Mucosa of stomach (tissue), 1 donor: ENCODE measurements around the gene PMS1.
"Not testable (repeated sequence)": the region's sequence is repeated elsewhere in the genome, so short reads cannot be mapped to it uniquely, and the experiment has no call there.

Experiments used
- H3K27me3 ChIP-seq: one replicate; pipeline ENCODE4 v1.7.0; 2013; ENCODE audit warnings: mild to moderate bottlenecking, low read length; ENCODE audit not compliant: control insufficient read depth, insufficient read depth
- H3K36me3 ChIP-seq: one replicate; pipeline ENCODE4 v1.7.0; 2013; ENCODE audit warnings: low read length; ENCODE audit not compliant: control insufficient read depth, insufficient read depth
- H3K4me1 ChIP-seq: one replicate; pipeline ENCODE4 v1.7.0; 2013; ENCODE audit warnings: mild to moderate bottlenecking, low read length; ENCODE audit not compliant: control insufficient read depth, insufficient read depth
- H3K4me3 ChIP-seq: one replicate; pipeline ENCODE4 v1.7.0; 2013; ENCODE audit warnings: low read length
- H3K9ac ChIP-seq: one replicate; pipeline ENCODE4 v1.7.0; 2013; ENCODE audit warnings: mild to moderate bottlenecking, low read length, moderate library complexity
- H3K9me3 ChIP-seq: one replicate; pipeline ENCODE4 v1.7.0; 2013; ENCODE audit warnings: mild to moderate bottlenecking, low read length, moderate library complexity; ENCODE audit not compliant: control insufficient read depth
- donor health status: Pancreatic carcinoma.

Gene PMS1

GRCh38 chr2:189873696-189874095 lies 89.4 kb downstream of the PMS1 start:
- Histone ChIP-seq H3K4me1 (no peaks in the 10 kb centered on the region), H3K36me3 (no peaks in the 10 kb centered on the region), H3K4me3 (no peak overlapping the region), H3K9me3 (no peaks in the 10 kb centered on the region), H3K27me3 (no peaks in the 10 kb centered on the region), H3K9ac (no peak overlapping the region)

- H3K9ac ChIP-seq: no peak overlapping the region
- H3K9me3 ChIP-seq: no peaks in the 10 kb centered on the region
- H3K4me1 ChIP-seq: no peaks in the 10 kb centered on the region
- H3K36me3 ChIP-seq: no peaks in the 10 kb centered on the region
- H3K27me3 ChIP-seq: no peaks in the 10 kb centered on the region
- no peak overlapping the region for H3K4me3 ChIP-seq
Measured at GRCh38 chr2:189874586-189875320, 90.5 kb downstream of the PMS1 start.

- Histone ChIP-seq H3K4me3 (no peak overlapping the region), H3K9me3 (no peaks in the 10 kb centered on the region), H3K27me3 (no peaks in the 10 kb centered on the region), H3K9ac (no peak overlapping the region), H3K36me3 (no peaks in the 10 kb centered on the region), H3K4me1 (no peaks in the 10 kb centered on the region)
Measured at GRCh38 chr2:189876271-189876670, 92.0 kb downstream of the PMS1 start.

DNA sequence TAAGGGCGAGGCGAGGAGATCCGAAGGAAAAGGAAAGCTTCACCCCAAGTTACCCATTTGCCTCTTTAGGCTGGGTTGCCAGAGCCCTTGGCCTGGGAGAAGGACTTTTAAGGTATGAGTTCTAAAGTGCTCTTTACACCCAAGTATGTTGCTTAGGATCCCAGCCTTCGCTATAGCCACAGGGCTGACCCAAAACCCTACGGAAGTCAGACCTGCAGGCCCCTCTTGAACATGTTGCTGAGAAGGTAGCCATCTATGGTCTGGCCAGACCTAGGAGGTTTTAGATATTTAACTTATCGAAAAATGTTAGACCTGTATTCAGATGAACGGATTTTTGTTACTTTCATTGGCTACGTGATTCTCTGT lies 95.4 kb downstream of the PMS1 start:
- no peaks in the 10 kb centered on the region for H3K4me1 ChIP-seq
- H3K27me3 ChIP-seq: no peaks in the 10 kb centered on the region
- H3K4me3 ChIP-seq: no peak overlapping the region
- no peak overlapping the region for H3K9ac ChIP-seq
- no peaks in the 10 kb centered on the region for H3K9me3 ChIP-seq
- no peaks in the 10 kb centered on the region for H3K36me3 ChIP-seq

DNA sequence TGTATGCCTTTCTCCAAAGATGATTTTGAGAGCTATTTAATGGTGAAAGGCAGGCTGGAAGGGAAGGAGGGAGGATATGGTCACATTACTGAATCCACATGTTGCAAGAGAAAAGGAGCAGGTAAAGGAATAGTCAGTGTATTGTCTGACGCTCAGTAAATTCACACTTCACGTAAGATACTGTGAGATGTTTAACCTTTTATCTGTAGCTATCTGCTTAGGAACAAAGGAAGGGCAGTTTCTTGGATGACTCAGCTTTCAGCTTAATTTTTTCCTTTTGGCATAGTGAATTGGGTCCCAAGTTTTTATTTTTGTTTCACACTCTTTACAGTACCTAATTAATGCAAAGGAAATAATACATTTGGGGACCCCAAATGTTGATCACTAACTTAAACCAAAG lies 96.2 kb downstream of the PMS1 start:
- Histone ChIP-seq H3K9ac (no peak overlapping the region), H3K4me3 (no peak overlapping the region), H3K36me3 (no peaks in the 10 kb centered on the region), H3K9me3 (no peaks in the 10 kb centered on the region), H3K27me3 (no peaks in the 10 kb centered on the region), H3K4me1 (no peaks in the 10 kb centered on the region)

DNA sequence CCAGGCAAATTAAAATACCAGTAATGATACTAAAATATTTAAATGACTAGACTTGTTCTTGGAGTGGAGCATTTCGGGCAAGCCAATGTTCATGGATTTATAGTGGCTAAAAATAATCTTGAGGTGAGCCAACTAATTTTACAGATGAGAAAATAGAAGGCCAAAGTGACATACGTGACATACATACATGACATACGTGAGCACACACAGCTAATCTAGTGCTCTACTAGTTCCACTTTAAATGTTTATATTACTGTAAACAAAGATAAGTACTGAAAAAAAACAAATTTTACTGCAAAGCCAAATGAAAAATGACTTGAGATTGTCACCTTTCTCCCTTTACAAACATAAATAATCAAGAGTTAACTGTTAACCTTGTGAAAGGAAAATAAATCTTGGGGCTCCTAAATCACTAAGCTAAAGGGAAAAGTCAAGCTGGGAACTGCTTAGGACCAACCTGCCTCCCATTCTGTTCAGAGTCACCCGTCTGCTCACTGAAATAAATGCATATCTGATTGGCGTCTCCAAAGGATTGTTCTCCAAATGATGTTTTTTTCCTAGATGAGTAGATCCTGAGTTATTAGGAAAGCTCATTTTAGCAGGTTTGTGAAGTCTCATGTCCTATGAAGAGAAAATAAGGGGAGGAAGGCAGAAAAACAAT lies 96.7 kb downstream of the PMS1 start:
- Histone ChIP-seq H3K4me1 (no peaks in the 10 kb centered on the region), H3K9ac (no peak overlapping the region), H3K27me3 (no peaks in the 10 kb centered on the region), H3K9me3 (no peaks in the 10 kb centered on the region), H3K36me3 (no peaks in the 10 kb centered on the region), H3K4me3 (no peak overlapping the region)

GRCh38 chr2:189885368-189885767 lies 101.1 kb downstream of the PMS1 start:
- Histone ChIP-seq H3K9ac (no peak overlapping the region), H3K4me3 (no peak overlapping the region), H3K36me3 (no peaks in the 10 kb centered on the region), H3K9me3 (no peaks in the 10 kb centered on the region), H3K4me1 (no peaks in the 10 kb centered on the region), H3K27me3 (no peaks in the 10 kb centered on the region)

GRCh38 chr2:189892546-189893294 lies 108.5 kb downstream of the PMS1 start:
- H3K36me3 ChIP-seq, H3K4me1 ChIP-seq, H3K27me3 ChIP-seq: not testable (repeated sequence)

GRCh38 chr2:189896809-189897208 lies 112.6 kb downstream of the PMS1 start:
- no peak overlapping the region for H3K9ac ChIP-seq
- no peaks in the 10 kb centered on the region for H3K4me1 ChIP-seq
- H3K27me3 ChIP-seq: no peaks in the 10 kb centered on the region
- no peaks in the 10 kb centered on the region for H3K36me3 ChIP-seq
- no peaks in the 10 kb centered on the region for H3K9me3 ChIP-seq
- no peak overlapping the region for H3K4me3 ChIP-seq

More at GRCh38 chr2:189892546-189893294, 108.5 kb downstream of the PMS1 start:
- H3K4me3 ChIP-seq, H3K9me3 ChIP-seq, H3K9ac ChIP-seq: not testable (repeated sequence)

DNA sequence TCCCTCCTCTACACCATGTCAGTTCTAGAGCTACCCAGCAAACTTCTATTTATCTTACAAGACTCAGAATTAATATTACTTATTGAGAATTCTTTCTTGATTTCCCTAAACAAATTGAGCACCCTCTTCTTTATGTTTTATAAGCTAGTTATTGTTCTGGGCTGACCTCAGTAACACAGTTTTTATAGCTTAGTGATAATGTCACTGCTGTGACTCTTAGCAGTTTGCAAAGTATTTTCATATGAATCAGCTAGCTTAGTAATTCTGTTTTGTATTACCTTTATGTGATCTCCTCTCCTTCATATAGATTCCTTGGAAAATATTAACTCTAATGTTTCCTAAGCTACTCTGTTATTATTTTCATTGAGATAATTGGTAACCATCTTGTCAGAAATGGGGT lies 114.9 kb downstream of the PMS1 start:
- H3K4me1 ChIP-seq: no peaks in the 10 kb centered on the region
- H3K36me3 ChIP-seq: no peaks in the 10 kb centered on the region
- H3K9ac ChIP-seq: no peak overlapping the region
- no peaks in the 10 kb centered on the region for H3K27me3 ChIP-seq
- no peak overlapping the region for H3K4me3 ChIP-seq
- no peaks in the 10 kb centered on the region for H3K9me3 ChIP-seq

GRCh38 chr2:189900726-189901125 lies 116.5 kb downstream of the PMS1 start:
- no peak overlapping the region for H3K4me3 ChIP-seq
- H3K27me3 ChIP-seq: no peaks in the 10 kb centered on the region
- no peak overlapping the region for H3K9ac ChIP-seq
- H3K36me3 ChIP-seq: no peaks in the 10 kb centered on the region
- H3K4me1 ChIP-seq: no peaks in the 10 kb centered on the region
- H3K9me3 ChIP-seq: no peaks in the 10 kb centered on the region

DNA sequence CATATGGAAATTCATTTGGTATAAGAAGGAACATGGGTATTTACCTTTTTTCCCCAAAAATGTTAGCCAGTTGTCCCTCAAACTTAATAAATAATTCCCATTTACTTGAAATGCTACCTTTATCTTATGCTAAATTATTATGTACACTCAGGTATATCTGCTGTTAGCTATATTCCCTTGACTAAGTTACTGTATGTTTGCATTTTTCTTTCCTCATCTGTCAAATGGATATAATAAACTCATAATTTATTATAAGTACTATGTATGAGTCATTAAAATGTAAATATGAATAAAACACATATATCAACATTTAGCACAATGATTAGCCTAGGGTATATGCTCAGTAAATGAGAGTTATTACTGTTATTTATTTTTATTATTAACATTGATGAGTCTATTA lies 117.4 kb downstream of the PMS1 start:
- Histone ChIP-seq H3K4me3 (no peak overlapping the region), H3K9ac (no peak overlapping the region)

More for the DNA sequence above, 117.4 kb downstream of the PMS1 start:
- Histone ChIP-seq H3K4me1 (no peaks in the 10 kb centered on the region), H3K27me3 (no peaks in the 10 kb centered on the region), H3K36me3 (no peaks in the 10 kb centered on the region), H3K9me3 (no peaks in the 10 kb centered on the region)
